BLaER1 treated with 17β-estradiol and CSF1 and Interleukin-3, amounts not matched to agents 10 nM and 100 nM (cell line): ENCODE measurements around the gene GALNT14.
"Not testable (repeated sequence)": the region's sequence is repeated elsewhere in the genome, so short reads cannot be mapped to it uniquely, and the experiment has no call there.

Experiments used
- H3K27ac ChIP-seq, 11 experiments: shearing (Covaris generic); formaldehyde crosslinking; 2 replicates each; pipeline ENCODE4 v1.8.1; 2022
- H3K27me3 ChIP-seq, 11 experiments: shearing (Covaris generic); formaldehyde crosslinking; 2 replicates each; pipeline ENCODE4 v1.8.1; 2022
- H3K36me3 ChIP-seq, 11 experiments: shearing (Covaris generic); formaldehyde crosslinking; 2 replicates each; pipeline ENCODE4 v1.8.1; 2022
- H3K4me1 ChIP-seq, 10 experiments: shearing (Covaris generic); formaldehyde crosslinking; 2 replicates each; pipeline ENCODE4 v1.8.1; 2022
- H3K4me2 ChIP-seq, 11 experiments: shearing (Covaris generic); formaldehyde crosslinking; 2 replicates each; pipeline ENCODE4 v1.8.1; 2022
- H3K4me3 ChIP-seq, 10 experiments: shearing (Covaris generic); formaldehyde crosslinking; 2 replicates each; pipeline ENCODE4 v1.8.1; 2022
- H3K9ac ChIP-seq, 11 experiments: shearing (Covaris generic); formaldehyde crosslinking; 2 replicates each; pipeline ENCODE4 v1.8.1; 2022
- H3K9me3 ChIP-seq, 11 experiments: shearing (Covaris generic); formaldehyde crosslinking; replicated peaks in 1 of 11; 2 replicates each; pipeline ENCODE4 v1.8.1; 2022
- H4K20me1 ChIP-seq, 11 experiments: shearing (Covaris generic); formaldehyde crosslinking; 2 replicates each; pipeline ENCODE4 v1.8.1; 2022
- Cebpa-rat ChIP-seq, 11 experiments: shearing (Covaris generic); IDR thresholded peaks; 2 replicates each; pipeline ENCODE4 v1.8.1; 2022

The GALNT14 gene

DNA sequence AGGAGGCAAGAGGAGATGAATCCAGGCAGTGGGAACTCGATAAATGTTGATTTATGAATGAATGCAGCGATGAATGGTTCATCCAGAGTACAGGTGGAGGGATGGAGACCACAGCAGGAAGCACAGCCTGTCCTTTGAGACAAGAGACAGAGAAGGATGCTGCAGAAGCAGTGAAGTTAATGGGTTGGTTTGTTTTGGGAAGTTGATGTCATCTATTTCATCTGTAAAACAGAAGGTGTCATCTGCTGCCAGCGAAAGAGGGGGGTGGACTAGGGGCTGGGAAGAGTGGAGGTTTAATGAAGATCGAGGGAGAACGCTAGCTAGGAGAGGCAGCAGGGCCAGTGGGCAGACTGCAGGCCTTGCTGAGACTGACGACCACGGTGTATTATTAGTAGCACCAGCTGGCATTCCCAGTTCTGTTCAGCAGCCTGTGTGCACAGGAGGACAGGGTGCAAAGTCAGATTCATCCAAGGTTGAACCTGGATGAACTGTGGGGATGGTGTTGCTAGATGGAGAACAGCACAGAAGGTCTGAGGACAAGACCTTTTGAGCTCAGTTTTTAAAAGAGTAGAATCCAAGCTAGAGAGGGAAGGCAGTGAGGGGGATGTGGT, 210.7 kb downstream of the GALNT14 start:
- H3K27ac ChIP-seq: peak overlapping the region in 3 of 11 experiments; percentile 5 to 13 (median 9); a peak in 3 of 22 replicates
- 0 out of 20 replicates have a peak overlapping the region, but pooled peaks of 2 of the 10 experiments have one; percentile 10 to 14 for H3K4me3 ChIP-seq
- no peaks in the 10 kb centered on the region for H3K27me3 ChIP-seq
- peaks cover 31 to 91% (median 61%) of the 10 kb centered on the region in 11 experiments for H3K36me3 ChIP-seq
- H3K4me1 ChIP-seq: peaks cover 30 to 100% (median 93%) of the 10 kb centered on the region in 10 experiments; a peak in 19 of 20 replicates
- H3K9ac ChIP-seq: 0 out of 22 replicates have a peak overlapping the region, but pooled peaks of 1 of the 11 experiments have one; percentile 10
- TF ChIP-seq Cebpa-rat (IDR thresholded peaks at IDR 0.05): no peak
- H3K4me2 ChIP-seq: peak overlapping the region in 10 of 11 experiments; percentile 14 to 90 (median 74); a peak in 18 of 22 replicates
- H3K9me3 ChIP-seq: no peaks in the 10 kb centered on the region
- peaks cover 0 to 12% (median 0%) of the 10 kb centered on the region in 11 experiments; a peak in 3 of 22 replicates for H4K20me1 ChIP-seq

DNA sequence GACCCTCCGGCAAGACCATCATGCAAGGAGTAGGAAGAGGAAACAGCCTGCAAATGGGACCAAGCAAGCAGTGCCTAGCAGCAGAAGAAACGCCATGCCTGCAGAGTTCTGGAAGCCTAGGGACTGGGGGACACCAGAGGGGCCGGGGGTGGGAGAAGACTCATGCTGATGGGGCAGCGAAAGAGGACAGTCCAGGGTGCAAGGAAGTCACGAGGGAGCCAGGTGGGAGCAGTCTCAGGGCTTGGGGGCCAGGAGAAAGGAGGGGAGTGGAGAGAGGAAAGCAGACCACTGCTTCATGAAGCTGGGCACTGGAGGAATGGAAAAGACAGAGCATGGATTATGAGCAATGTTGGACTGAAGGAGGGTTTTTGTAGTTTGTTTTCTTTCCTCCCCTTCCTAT, 211.6 kb downstream of the GALNT14 start:
- TF ChIP-seq Cebpa-rat (IDR thresholded peaks at IDR 0.05): no peak
- peaks cover 25 to 100% (median 89%) of the 10 kb centered on the region in 10 experiments; a peak in 19 of 20 replicates for H3K4me1 ChIP-seq
- no peaks in the 10 kb centered on the region for H3K27me3 ChIP-seq
- H3K4me3 ChIP-seq: no peak overlapping the region
- H3K9me3 ChIP-seq: no peaks in the 10 kb centered on the region
- peaks cover 0 to 9% (median 0%) of the 10 kb centered on the region in 11 experiments; a peak in 2 of 22 replicates for H4K20me1 ChIP-seq
- peak overlapping the region; percentile 7 to 90 (median 74); a peak in 19 of 22 replicates for H3K4me2 ChIP-seq
- H3K9ac ChIP-seq: no peak overlapping the region
- H3K36me3 ChIP-seq: peaks cover 40 to 92% (median 61%) of the 10 kb centered on the region in 11 experiments
- peak overlapping the region in 2 of 11 experiments; percentile 9 to 49; a peak in 1 of 22 replicates for H3K27ac ChIP-seq

DNA sequence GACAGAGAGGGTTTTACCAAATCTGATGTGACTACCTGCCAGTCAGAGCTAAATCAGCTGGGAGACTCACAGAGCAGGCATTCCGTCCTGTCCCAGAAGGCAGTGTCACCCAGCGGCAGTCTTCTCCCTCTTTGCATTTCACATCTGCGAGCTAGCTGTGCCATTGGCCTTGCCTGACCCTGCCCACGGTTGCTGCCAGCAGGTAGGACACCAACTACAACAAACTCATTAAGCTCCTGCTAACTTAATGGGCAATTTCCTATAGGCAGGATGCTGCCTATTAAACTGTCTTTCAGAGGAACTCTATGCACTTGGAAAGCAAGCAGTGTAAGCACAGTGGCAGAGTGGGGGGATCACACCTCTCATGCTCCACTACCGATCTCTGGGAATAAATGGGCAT, 214.6 kb downstream of the GALNT14 start:
- H3K4me1 ChIP-seq: peaks cover 21 to 79% (median 60%) of the 10 kb centered on the region in 10 experiments; a peak in 18 of 20 replicates
- H3K9ac ChIP-seq: no peak overlapping the region

GRCh38 chr2:30920511-30920910, 217.7 kb downstream of the GALNT14 start:
- peaks cover 0 to 4% (median 0%) of the 10 kb centered on the region in 11 experiments; a peak in 1 of 22 replicates for H4K20me1 ChIP-seq
- no peak overlapping the region for H3K27ac ChIP-seq
- no peak overlapping the region for H3K4me3 ChIP-seq
- TF ChIP-seq Cebpa-rat (IDR thresholded peaks at IDR 0.05): no peak
- no peak overlapping the region for H3K4me2 ChIP-seq
- H3K4me1 ChIP-seq: peaks cover under 1 to 52% (median 28%) of the 10 kb centered on the region in 10 experiments; a peak in 17 of 20 replicates
- H3K9ac ChIP-seq: no peak overlapping the region
- no peaks in the 10 kb centered on the region for H3K27me3 ChIP-seq
- no peaks in the 10 kb centered on the region for H3K9me3 ChIP-seq
- peaks cover 54 to 93% (median 69%) of the 10 kb centered on the region in 11 experiments for H3K36me3 ChIP-seq

More for the DNA sequence above, 214.6 kb downstream of the GALNT14 start:
- peaks cover 0 to 9% (median 0%) of the 10 kb centered on the region in 11 experiments; a peak in 2 of 22 replicates for H4K20me1 ChIP-seq
- no peak for TF ChIP-seq Cebpa-rat (IDR thresholded peaks at IDR 0.05)
- peaks cover 54 to 97% (median 72%) of the 10 kb centered on the region in 11 experiments for H3K36me3 ChIP-seq
- no peaks in the 10 kb centered on the region for H3K9me3 ChIP-seq
- H3K27me3 ChIP-seq: no peaks in the 10 kb centered on the region
- no peak overlapping the region for H3K4me3 ChIP-seq
- H3K4me2 ChIP-seq: peak overlapping the region in 4 of 11 experiments; percentile 74 to 90 (median 82); a peak in 8 of 22 replicates
- H3K27ac ChIP-seq: 0 out of 22 replicates have a peak overlapping the region, but pooled peaks of 1 of the 11 experiments have one; percentile 60

DNA sequence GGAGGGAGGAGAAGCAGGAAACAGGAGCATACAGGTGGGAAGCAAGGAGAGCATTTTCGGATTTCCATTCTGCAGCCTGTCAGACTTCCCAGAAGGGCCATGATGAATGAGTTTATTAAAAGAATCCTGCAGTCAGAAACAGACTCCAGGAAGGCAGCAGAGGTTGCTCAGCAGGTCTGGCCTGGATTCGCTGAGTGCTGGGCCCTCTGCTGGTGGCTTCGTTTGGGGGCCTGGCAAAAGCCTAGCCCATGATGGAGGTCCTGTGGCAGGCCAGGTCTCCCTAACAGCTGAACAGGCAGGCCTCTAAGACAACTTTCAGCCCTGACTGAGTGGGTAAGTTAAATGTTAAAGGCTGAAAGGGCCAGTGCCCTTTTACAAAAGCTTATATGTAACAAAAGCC, 222.8 kb downstream of the GALNT14 start:
- no peaks in the 10 kb centered on the region; a peak in 1 of 22 replicates for H4K20me1 ChIP-seq
- peaks cover 35 to 86% (median 62%) of the 10 kb centered on the region in 11 experiments for H3K36me3 ChIP-seq
- peaks cover 0 to 3% (median 0%) of the 10 kb centered on the region in 11 experiments; a peak in 1 of 22 replicates for H3K27me3 ChIP-seq
- H3K4me3 ChIP-seq: no peak overlapping the region
- peak overlapping the region in 1 of 11 experiments; percentile 8; a peak in 1 of 22 replicates for H3K4me2 ChIP-seq
- no peak overlapping the region for H3K9ac ChIP-seq
- H3K9me3 ChIP-seq: peaks cover 11 to 24% (median 18%) of the 10 kb centered on the region in 11 experiments
- H3K4me1 ChIP-seq: peaks cover 0 to 11% (median 0%) of the 10 kb centered on the region in 10 experiments; a peak in 6 of 20 replicates
- H3K27ac ChIP-seq: no peak overlapping the region
- no peak for TF ChIP-seq Cebpa-rat (IDR thresholded peaks at IDR 0.05)

- Histone ChIP-seq H3K4me1 (peaks cover 0 to 11% (median 0%) of the 10 kb centered on the region in 10 experiments; a peak in 6 of 20 replicates), H3K27ac (no peak overlapping the region), H4K20me1 (no peaks in the 10 kb centered on the region; a peak in 1 of 22 replicates), H3K36me3 (peaks cover 30 to 81% (median 57%) of the 10 kb centered on the region in 11 experiments), H3K9ac (no peak overlapping the region), H3K4me2 (no peak overlapping the region), H3K9me3 (peaks cover 16 to 30% (median 23%) of the 10 kb centered on the region in 11 experiments), H3K27me3 (peaks cover 0 to 3% (median 0%) of the 10 kb centered on the region in 11 experiments; a peak in 1 of 22 replicates), H3K4me3 (no peak overlapping the region)
- TF ChIP-seq Cebpa-rat (IDR thresholded peaks at IDR 0.05): no peak
Observed at GRCh38 chr2:30914456-30914855, 223.8 kb downstream of the GALNT14 start.

DNA sequence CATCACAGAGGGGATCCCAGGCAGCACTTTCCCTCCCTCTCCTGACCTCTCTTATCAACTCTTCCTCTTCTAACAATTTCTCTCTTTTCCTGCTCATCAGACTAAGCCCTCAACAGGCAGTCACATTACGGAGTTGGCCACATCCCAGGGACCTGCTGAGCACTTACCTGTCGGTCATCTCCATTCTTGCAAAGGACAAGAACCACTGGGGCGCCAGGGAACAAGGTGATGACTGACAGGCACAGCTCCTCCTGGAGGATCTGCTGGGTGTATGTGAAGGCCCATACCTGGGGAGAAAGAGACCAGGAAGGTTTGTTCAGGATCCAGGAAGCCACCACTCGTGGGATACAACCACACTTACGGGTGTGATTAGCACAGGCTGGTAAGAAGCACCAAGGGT, 226.2 kb downstream of the GALNT14 start:
- H3K4me2 ChIP-seq: no peak overlapping the region
- H4K20me1 ChIP-seq: no peaks in the 10 kb centered on the region
- H3K4me1 ChIP-seq: peaks cover 0 to 11% (median 0%) of the 10 kb centered on the region in 10 experiments; a peak in 5 of 20 replicates
- no peak overlapping the region for H3K27ac ChIP-seq
- H3K4me3 ChIP-seq: no peak overlapping the region
- H3K36me3 ChIP-seq: peaks cover 29 to 59% (median 48%) of the 10 kb centered on the region in 11 experiments
- H3K9ac ChIP-seq: no peak overlapping the region
- H3K27me3 ChIP-seq: peaks cover 0 to 3% (median 0%) of the 10 kb centered on the region in 11 experiments; a peak in 1 of 22 replicates
- peaks cover 16 to 30% (median 23%) of the 10 kb centered on the region in 11 experiments for H3K9me3 ChIP-seq
- no peak for TF ChIP-seq Cebpa-rat (IDR thresholded peaks at IDR 0.05)

DNA sequence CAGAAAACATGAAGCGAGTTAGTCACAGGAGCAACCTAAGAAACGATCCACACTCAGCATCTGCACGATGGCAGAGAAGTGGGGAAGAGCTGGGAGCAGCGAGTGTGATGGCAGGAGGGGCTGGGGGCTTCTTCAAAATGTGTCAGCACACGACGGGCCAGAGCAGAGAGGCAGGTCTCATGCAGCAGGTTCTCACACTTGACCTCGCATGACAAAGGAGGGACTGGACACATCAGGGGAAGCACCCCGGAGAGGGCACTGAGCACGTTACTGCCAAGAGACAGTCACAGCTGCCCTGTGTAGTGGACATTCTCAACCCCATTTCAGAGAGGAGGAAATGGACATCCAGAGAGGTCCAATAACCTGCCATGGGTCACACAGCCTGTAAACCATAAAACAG, 226.9 kb downstream of the GALNT14 start:
- Histone ChIP-seq H3K4me1 (peaks cover 0 to 9% (median 0%) of the 10 kb centered on the region in 10 experiments; a peak in 5 of 20 replicates), H3K4me3 (no peak overlapping the region), H4K20me1 (no peaks in the 10 kb centered on the region), H3K27ac (no peak overlapping the region), H3K9me3 (peaks cover 16 to 30% (median 23%) of the 10 kb centered on the region in 11 experiments), H3K4me2 (no peak overlapping the region), H3K27me3 (peaks cover 0 to 3% (median 0%) of the 10 kb centered on the region in 11 experiments; a peak in 1 of 22 replicates), H3K9ac (no peak overlapping the region), H3K36me3 (peaks cover 29 to 51% (median 48%) of the 10 kb centered on the region in 11 experiments)
- TF ChIP-seq Cebpa-rat (IDR thresholded peaks at IDR 0.05): no peak

- no peak overlapping the region for H3K9ac ChIP-seq
- no peak overlapping the region for H3K27ac ChIP-seq
- H3K4me1 ChIP-seq: peaks cover 0 to 5% (median 0%) of the 10 kb centered on the region in 10 experiments; a peak in 4 of 20 replicates
- H4K20me1 ChIP-seq: no peaks in the 10 kb centered on the region
- no peak overlapping the region for H3K4me2 ChIP-seq
- peaks cover 29 to 51% (median 48%) of the 10 kb centered on the region in 11 experiments for H3K36me3 ChIP-seq
- no peak for TF ChIP-seq Cebpa-rat (IDR thresholded peaks at IDR 0.05)
- peaks cover 16 to 30% (median 23%) of the 10 kb centered on the region in 11 experiments for H3K9me3 ChIP-seq
- no peak overlapping the region for H3K4me3 ChIP-seq
- H3K27me3 ChIP-seq: peaks cover 0 to 3% (median 0%) of the 10 kb centered on the region in 11 experiments; a peak in 1 of 22 replicates
Observed at GRCh38 chr2:30910686-30911085, 227.6 kb downstream of the GALNT14 start.

DNA sequence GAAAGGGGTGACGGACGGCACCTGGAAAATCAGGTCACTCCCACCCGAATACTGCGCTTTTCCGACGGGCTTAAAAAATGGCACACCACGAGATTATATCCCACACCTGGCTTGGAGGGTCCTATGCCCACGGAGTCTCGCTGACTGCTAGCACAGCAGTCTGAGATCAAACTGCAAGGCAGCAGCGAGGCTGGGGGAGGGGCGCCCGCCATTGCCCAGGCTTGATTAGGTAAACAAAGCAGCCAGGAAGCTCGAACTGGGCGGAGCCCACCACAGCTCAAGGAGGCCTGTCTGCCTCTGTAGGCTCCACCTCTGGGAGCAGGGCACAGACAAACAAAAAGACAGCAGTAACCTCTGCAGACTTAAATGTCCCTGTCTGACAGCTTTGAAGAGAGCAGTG, 233.8 kb downstream of the GALNT14 start:
- H3K4me1 ChIP-seq: peaks cover 0 to 11% (median 0%) of the 10 kb centered on the region in 10 experiments; a peak in 3 of 20 replicates
- H3K9ac ChIP-seq, H3K9me3 ChIP-seq, H3K27ac ChIP-seq, H3K27me3 ChIP-seq, H3K4me3 ChIP-seq, H4K20me1 ChIP-seq: not testable (repeated sequence)
- H3K4me2 ChIP-seq: peak overlapping the region in 2 of 11 experiments; percentile 19 to 25; a peak in 1 of 22 replicates
- H3K36me3 ChIP-seq: peaks cover 31 to 48% (median 45%) of the 10 kb centered on the region in 11 experiments
